Measurements from ENCODE around the gene PALD1. TPM values are rescaled to one million over a fixed set of nuclear protein-coding genes. Genes with fewer than 3 reads are reported as not detected.
A peak's percentile ranks its signal among the peaks of the same experiment; 100 is the strongest.

PALD1 gene
- total and polyA plus RNA-seq, 9 of the 15 experiments (the other 6 are each of a cell fraction or from before 2014, with no cell fraction given) = 0.03 to 0.29 (median 0.09) TPM; not detected in 2

GRCh38 chr10:70590655-70591416 is 112.3 kb downstream of the PALD1 start (continued):
- TF ChIP-seq ZBTB40 (IDR thresholded peaks at IDR 0.05) (no peak), ZBTB40 (CRISPR knock-in tag; IDR thresholded peaks at IDR 0.05) (no peak), PHTF2 (CRISPR knock-in tag; IDR thresholded peaks at IDR 0.05) (no peak), CTCF (IDR thresholded peaks at IDR 0.05 in 2 of 3, conservative IDR thresholded peaks at IDR 0.05 in 1 of 3; ENCODE audit: insufficient read depth in 2 of 3, low read depth in 1 of 3, low read length in 3 of 3) (no peak), EZH2 (IDR thresholded peaks at IDR 0.05; ENCODE audit: borderline replicate concordance, low read depth, low read length) (no peak), SMARCA4 (IDR thresholded peaks at IDR 0.05) (no peak), SIN3A (IDR thresholded peaks at IDR 0.05; ENCODE audit: borderline replicate concordance in 2 of 2, control insufficient read depth in 1 of 2, low read depth in 2 of 2, low read length in 2 of 2) (no peak), CREB1 (IDR thresholded peaks at IDR 0.05) (no peak), CREB1 (CRISPR knock-in tag; IDR thresholded peaks at IDR 0.05) (0 out of 2 replicates have a peak, but pooled peaks have one; percentile 18), NEUROD1 (IDR thresholded peaks at IDR 0.05; ENCODE audit: borderline replicate concordance, low read depth, low read length, partially characterized antibody) (no peak)
